H1 (cell line): ENCODE results near the gene ABCD2. TPM values are rescaled to one million over a fixed set of nuclear protein-coding genes. Genes with fewer than 3 reads are reported as not detected.

Experiments used
- BACH1 ChIP-seq: IDR thresholded peaks from 2 replicates; pipeline ENCODE4 v1.6.1; 2012; ENCODE audit warnings: low read length, improper control_type of control experiment
- EGR1 ChIP-seq: IDR thresholded peaks from 2 replicates; pipeline ENCODE4 v1.6.1; 2011; ENCODE audit warnings: low read depth, low read length, borderline replicate concordance
- polyA plus RNA-seq, 7 experiments: library from polyadenylated mRNA; depleted of rRNA in 3 of 7; stranded (reverse) in 5 of 7; unstranded in 2 of 7; fragments of >200 nt in 5 of 7; fragments of 200-250 nt in 2 of 7; gene quantifications; 1 replicate in 5 of 7; 2 replicates in 1 of 7; 4 replicates in 1 of 7; pipeline versions ENCODE4 v1.2.1 to v1.2.3, GENCODE V29; 2011 to 2013; ENCODE audit warnings: missing spikeins in 2 of 7, mixed read lengths in 2 of 7
- total RNA-seq: library from RNA; stranded (reverse); fragmentation: NEBNext Ultra II Directional; extraction: Animal tissue kit (Norgen Biotek cat#: 25700); gene quantifications from 2 replicates; pipeline ENCODE4 v1.2.1, GENCODE V29; 2021

The ABCD2 gene
- total and polyA plus RNA-seq, 2 of the 8 experiments (the other 6 are each of a cell fraction or from before 2014, with no cell fraction given), result not detected

DNA sequence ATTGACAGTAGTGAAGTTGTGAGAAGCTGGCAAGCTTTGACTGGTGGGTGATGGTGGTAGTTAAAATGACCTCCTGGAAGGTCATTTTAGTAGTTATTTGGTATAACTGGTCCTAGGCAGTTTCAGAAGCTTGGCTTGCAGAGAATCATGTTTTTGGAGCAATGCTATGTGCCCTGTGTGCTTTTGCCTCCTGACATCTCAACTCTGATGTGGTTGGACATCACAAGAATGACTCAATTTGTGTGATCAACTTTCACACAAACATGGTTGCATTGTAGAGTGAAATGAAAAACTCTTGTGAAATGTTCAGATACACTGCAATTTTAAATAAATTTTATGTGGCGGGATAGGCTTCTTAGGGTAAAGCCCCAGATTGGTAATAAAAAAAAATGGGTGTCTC is 8.3 kb upstream of the ABCD2 start (continued):
- TF ChIP-seq BACH1 (no peak), EGR1 (no peak)
- TF ChIP-seq, all 59 proteins: peak for 0
